Calu3 (cell line): ENCODE measurements around the gene FKBP8. TPM values are rescaled to one million over a fixed set of nuclear protein-coding genes. Genes with fewer than 3 reads are reported as not detected.

Source experiments
- BruUV-seq: library from RNA; stranded (reverse); fragments of 400-500 nt; replicated peaks from 2 replicates; lab custom pipeline; 2021; lab: Mats Ljungman, UMichigan
- CTCF ChIA-PET: fragments of 300-600 bp; sonication (Branson Sonifier 250); formaldehyde crosslinking; loops from one replicate; lab custom pipeline; 2022; ENCODE audit warnings: antibody characterized with exemption; lab: Charles Lee
- DNase-seq: peaks from one replicate; pipeline ENCODE4 v3.0.0; 2022
- H3K27ac Mint-ChIP-seq: one replicate; pipeline ENCODE4 v1.8.0; 2022; ENCODE audit warnings: mixed read lengths; ENCODE audit not compliant: unreplicated experiment
- H3K27me3 Mint-ChIP-seq: one replicate; pipeline ENCODE4 v1.8.0; 2022; ENCODE audit warnings: mixed read lengths; ENCODE audit not compliant: unreplicated experiment
- H3K36me3 Mint-ChIP-seq: one replicate; pipeline ENCODE4 v1.8.0; 2022; ENCODE audit warnings: mild to moderate bottlenecking, moderate library complexity, mixed read lengths; ENCODE audit not compliant: insufficient read depth, unreplicated experiment
- H3K4me1 Mint-ChIP-seq: one replicate; pipeline ENCODE4 v1.8.0; 2022; ENCODE audit warnings: mild to moderate bottlenecking, low read depth, mixed read lengths; ENCODE audit not compliant: unreplicated experiment
- H3K4me3 Mint-ChIP-seq: one replicate; pipeline ENCODE4 v1.8.0; 2022; ENCODE audit warnings: mild to moderate bottlenecking, low read depth, moderate library complexity, mixed read lengths; ENCODE audit not compliant: unreplicated experiment
- H3K9me3 Mint-ChIP-seq: one replicate; pipeline ENCODE4 v1.8.0; 2022; ENCODE audit warnings: low read depth, mixed read lengths; ENCODE audit not compliant: unreplicated experiment
- CTCF ChIP-seq: fragments of 200-600 bp; IDR thresholded peaks from one replicate; pipeline ENCODE4 v1.8.0; 2022; ENCODE audit warnings: antibody characterized with exemption; ENCODE audit not compliant: unreplicated experiment
- intact Hi-C: fragments of 100-400 bp; cut with micrococcal nuclease; formaldehyde crosslinking; loops from one replicate; pipeline ENCODE4 v1.10.0; 2022; ENCODE audit not compliant: unreplicated experiment
- total RNA-seq: library from RNA; stranded (reverse); gene quantifications from 2 replicates; pipeline ENCODE4 v1.2.3, GENCODE V29; 2022

The FKBP8 gene
- total RNA-seq, 1 experiment from 2014 or later = 123 TPM

GRCh38 chr19:18586306-18586705, 42.9 kb upstream of the FKBP8 start:
- H3K4me3 Mint-ChIP-seq = no peak overlapping the region
- CTCF ChIA-PET = interaction anchor here (1.2 to 1.3 kb wide), 2 partner anchors 15 to 261 kb away, joined by 3 read pairs; partner anchors contain the start of gene UBA52
- peaks cover 20% of the 10 kb centered on the region for H3K36me3 Mint-ChIP-seq
- BruUV-seq = no TSS peak
- peaks cover 10% of the 10 kb centered on the region for H3K4me1 Mint-ChIP-seq
- no peak for TF ChIP-seq CTCF
- H3K9me3 Mint-ChIP-seq = no peaks in the 10 kb centered on the region
- H3K27me3 Mint-ChIP-seq = no peaks in the 10 kb centered on the region
- H3K27ac Mint-ChIP-seq = no peak overlapping the region
- intact Hi-C loops = no loop called here
- DNase-seq = no peak

GRCh38 chr19:18580311-18580710, 36.9 kb upstream of the FKBP8 start:
- Mint-ChIP-seq H3K27ac (no peak overlapping the region), H3K36me3 (peaks cover 16% of the 10 kb centered on the region), H3K27me3 (no peaks in the 10 kb centered on the region), H3K9me3 (no peaks in the 10 kb centered on the region), H3K4me3 (no peak overlapping the region), H3K4me1 (no peaks in the 10 kb centered on the region)
- BruUV-seq = no TSS peak
- no peak for DNase-seq
- CTCF ChIA-PET = no interaction called here
- intact Hi-C loops = no loop called here
- no peak for TF ChIP-seq CTCF

GRCh38 chr19:18577365-18577914, 34.1 kb upstream of the FKBP8 start:
- BruUV-seq = no TSS peak
- TF ChIP-seq CTCF = no peak
- no peak for DNase-seq
- Mint-ChIP-seq H3K27ac (no peak overlapping the region), H3K27me3 (no peaks in the 10 kb centered on the region), H3K36me3 (peaks cover 39% of the 10 kb centered on the region), H3K9me3 (no peaks in the 10 kb centered on the region), H3K4me1 (peaks cover 7% of the 10 kb centered on the region), H3K4me3 (no peak overlapping the region)
- intact Hi-C loops = loop anchor here (10.0 kb wide), 1 partner anchor 113 kb away; no protein-coding TSS in a partner anchor
- CTCF ChIA-PET = no interaction called here

- CTCF ChIA-PET = interaction anchor here (0.7 kb wide), 1 partner anchor 92 kb away, joined by 3 read pairs; no protein-coding TSS in a partner anchor
- Mint-ChIP-seq H3K36me3 (peaks cover 49% of the 10 kb centered on the region), H3K27ac (no peak overlapping the region)
Measured at GRCh38 chr19:18576383-18576782, 33.0 kb upstream of the FKBP8 start.

More at GRCh38 chr19:18576383-18576782, 33.0 kb upstream of the FKBP8 start:
- no peaks in the 10 kb centered on the region for H3K9me3 Mint-ChIP-seq
- peaks cover 10% of the 10 kb centered on the region for H3K4me1 Mint-ChIP-seq
- intact Hi-C loops = loop anchor here (10.0 kb wide), 1 partner anchor 112 kb away; no protein-coding TSS in a partner anchor
- H3K27me3 Mint-ChIP-seq = no peaks in the 10 kb centered on the region
- H3K4me3 Mint-ChIP-seq = no peak overlapping the region
- TF ChIP-seq CTCF = no peak
- no TSS peak for BruUV-seq
- DNase-seq = no peak
